ENCODE data around the gene RELCH. TPM values are rescaled to one million over a fixed set of nuclear protein-coding genes. Genes with fewer than 3 reads are reported as not detected.

The RELCH gene
- total RNA-seq, 1 experiment from 2014 or later = 19.5 TPM

GRCh38 chr18:62177271-62177670 lies 9.8 kb upstream of the RELCH start:
- TF ChIP-seq TCF7L2 (IDR thresholded peaks at IDR 0.05; ENCODE audit: low read depth, low read length) (no peak), CTCF (IDR thresholded peaks at IDR 0.05) (no peak), REST (IDR thresholded peaks at IDR 0.05; ENCODE audit: insufficient read depth in 1 of 2, low read depth in 2 of 2, low read length in 1 of 2) (no peak), POLR2AphosphoS5 (IDR thresholded peaks at IDR 0.05; ENCODE audit: low read depth, low read length) (no peak), SIN3A (IDR thresholded peaks at IDR 0.05; ENCODE audit: borderline replicate concordance, insufficient read depth, low read depth, low read length) (no peak)
- Histone ChIP-seq H3K27ac (ENCODE audit: low read length) (no peak overlapping the region), H3K4me1 (ENCODE audit: control insufficient read depth, insufficient read depth, low read length) (no peaks in the 10 kb centered on the region), H3K9me3 (ENCODE audit: control insufficient read depth, insufficient read depth, low read depth, low read length) (no peaks in the 10 kb centered on the region), H3K36me3 (ENCODE audit: control insufficient read depth, insufficient read depth, low read length) (no peaks in the 10 kb centered on the region), H3K27me3 (ENCODE audit: control insufficient read depth, insufficient read depth, low read length) (no peaks in the 10 kb centered on the region), H3K4me3 (ENCODE audit: low read depth in 2 of 2, low read length in 2 of 2) (no peak overlapping the region)
- ATAC-seq (no peak), DNase-seq (ENCODE audit: low read depth, low spot score) (no peak)
- intact Hi-C loops (cut with micrococcal nuclease; ENCODE audit: unreplicated experiment) (no loop called here), in situ Hi-C loops (cut with HindIII; ENCODE audit: low pct_unique_long_range_greater_than_20kb, low sequenced_read_pairs) (no loop called here)
- no TSS peak for BruUV-seq (replicated peaks)
- ChIA-PET CTCF (no interaction called here), POLR2A (no interaction called here)

GRCh38 chr18:62179213-62179612 lies 7.8 kb upstream of the RELCH start:
- ChIA-PET POLR2A (no interaction called here), CTCF (interaction anchor here (0.6 kb wide), 1 partner anchor 536 kb away, joined by 3 read pairs; the partner anchor contains the start of gene PHLPP1)
- TF ChIP-seq TCF7L2 (IDR thresholded peaks at IDR 0.05; ENCODE audit: low read depth, low read length) (no peak), SIN3A (IDR thresholded peaks at IDR 0.05; ENCODE audit: borderline replicate concordance, insufficient read depth, low read depth, low read length) (no peak), CTCF (IDR thresholded peaks at IDR 0.05) (no peak), REST (IDR thresholded peaks at IDR 0.05; ENCODE audit: insufficient read depth in 1 of 2, low read depth in 2 of 2, low read length in 1 of 2) (no peak), POLR2AphosphoS5 (IDR thresholded peaks at IDR 0.05; ENCODE audit: low read depth, low read length) (no peak)
- DNase-seq (ENCODE audit: low read depth, low spot score) = no peak
- Histone ChIP-seq H3K4me3 (ENCODE audit: low read depth in 2 of 2, low read length in 2 of 2) (no peak overlapping the region), H3K27me3 (ENCODE audit: control insufficient read depth, insufficient read depth, low read length) (no peaks in the 10 kb centered on the region), H3K4me1 (ENCODE audit: control insufficient read depth, insufficient read depth, low read length) (peaks cover under 1% of the 10 kb centered on the region; the same call in 1 of the 2 replicates), H3K9me3 (ENCODE audit: control insufficient read depth, insufficient read depth, low read depth, low read length) (no peaks in the 10 kb centered on the region), H3K36me3 (ENCODE audit: control insufficient read depth, insufficient read depth, low read length) (no peaks in the 10 kb centered on the region; the same call in 1 of the 2 replicates), H3K27ac (ENCODE audit: low read length) (no peak overlapping the region)
- in situ Hi-C loops (cut with HindIII; ENCODE audit: low pct_unique_long_range_greater_than_20kb, low sequenced_read_pairs) = no loop called here
- BruUV-seq (replicated peaks) = no TSS peak
- intact Hi-C loops (cut with micrococcal nuclease; ENCODE audit: unreplicated experiment) = no loop called here
- ATAC-seq = no peak

Measured in Panc1 (cell line).